Right renal cortex interstitium (tissue), 3 donors: ENCODE results near the gene CEP128. TPM values are rescaled to one million over a fixed set of nuclear protein-coding genes. Genes with fewer than 3 reads are reported as not detected.

Experiments used
- DNase-seq, 3 donors: peaks; one replicate each; pipeline ENCODE4 v3.0.0-alpha.2; 2013; ENCODE audit warnings: low read depth in 3 of 3, low spot score in 2 of 3
- polyA plus RNA-seq, 3 donors: library from polyadenylated mRNA; unstranded; fragments of 120-200 nt; gene quantifications; one replicate each; pipeline ENCODE4 v1.2.1, GENCODE V29; 2013; ENCODE audit not compliant: insufficient read length in 3 of 3

The CEP128 gene
- polyA plus RNA-seq, 3 donors = 5.8 to 6.6 (median 6.3) TPM

DNA sequence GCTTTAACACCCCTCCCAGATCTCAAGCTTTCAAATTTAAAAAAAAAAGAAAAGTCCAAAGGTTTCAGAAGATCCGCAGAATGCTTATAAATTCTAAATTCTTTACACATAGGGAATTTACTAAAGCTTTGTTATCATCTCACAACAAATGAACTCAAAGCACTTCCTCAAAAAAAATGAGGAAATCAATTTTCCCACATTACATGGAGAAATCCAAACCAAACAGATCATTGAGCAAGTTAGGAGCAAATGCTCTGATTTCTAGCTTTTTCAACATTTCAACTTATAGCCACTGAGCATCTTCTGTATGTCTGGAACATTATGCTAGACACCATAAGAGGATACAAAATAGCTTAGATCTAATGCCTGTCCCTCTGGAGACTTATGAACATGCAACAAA lies 161.0 kb downstream of the CEP128 start:
- DNase-seq = no peak

DNA sequence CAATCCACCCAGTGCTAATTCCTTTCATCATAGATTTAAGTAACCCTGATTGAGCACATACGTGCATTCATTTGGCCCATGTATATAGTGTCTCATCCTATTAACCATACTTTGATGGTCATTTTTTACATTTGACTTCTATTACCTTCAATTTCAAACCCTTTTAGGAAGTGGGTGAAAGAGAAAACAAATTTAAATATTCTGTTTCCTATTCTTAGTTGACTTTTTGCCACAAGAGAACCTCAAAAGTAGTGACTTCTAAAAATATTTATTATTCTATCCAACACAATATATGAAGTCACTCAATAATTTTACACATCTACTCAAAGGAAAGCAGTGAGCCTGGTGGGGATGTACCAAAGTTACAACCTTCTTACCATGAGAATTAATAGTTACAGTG lies 164.9 kb downstream of the CEP128 start:
- no peak for DNase-seq

DNA sequence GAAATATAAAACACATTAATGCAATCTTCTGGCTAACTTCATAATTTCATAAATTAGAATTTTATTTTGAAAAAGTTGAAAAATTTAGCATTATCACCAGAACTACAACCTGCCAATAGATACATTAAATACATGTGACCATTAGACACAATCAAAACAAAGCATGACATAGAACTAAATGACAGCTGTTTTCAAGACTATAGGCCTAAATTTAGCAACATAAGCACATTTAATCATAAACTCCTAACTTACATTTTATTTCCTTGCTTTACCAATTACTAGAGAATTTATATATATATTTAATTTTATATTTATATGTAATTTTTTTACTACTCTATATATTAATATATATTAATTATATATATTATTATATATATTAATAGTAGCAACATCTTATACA lies 165.4 kb downstream of the CEP128 start:
- DNase-seq = no peak

GRCh38 chr14:80772504-80772903 lies 169.0 kb downstream of the CEP128 start:
- no peak for DNase-seq

- no peak for DNase-seq
Observed at GRCh38 chr14:80771201-80771600, 170.3 kb downstream of the CEP128 start.

DNA sequence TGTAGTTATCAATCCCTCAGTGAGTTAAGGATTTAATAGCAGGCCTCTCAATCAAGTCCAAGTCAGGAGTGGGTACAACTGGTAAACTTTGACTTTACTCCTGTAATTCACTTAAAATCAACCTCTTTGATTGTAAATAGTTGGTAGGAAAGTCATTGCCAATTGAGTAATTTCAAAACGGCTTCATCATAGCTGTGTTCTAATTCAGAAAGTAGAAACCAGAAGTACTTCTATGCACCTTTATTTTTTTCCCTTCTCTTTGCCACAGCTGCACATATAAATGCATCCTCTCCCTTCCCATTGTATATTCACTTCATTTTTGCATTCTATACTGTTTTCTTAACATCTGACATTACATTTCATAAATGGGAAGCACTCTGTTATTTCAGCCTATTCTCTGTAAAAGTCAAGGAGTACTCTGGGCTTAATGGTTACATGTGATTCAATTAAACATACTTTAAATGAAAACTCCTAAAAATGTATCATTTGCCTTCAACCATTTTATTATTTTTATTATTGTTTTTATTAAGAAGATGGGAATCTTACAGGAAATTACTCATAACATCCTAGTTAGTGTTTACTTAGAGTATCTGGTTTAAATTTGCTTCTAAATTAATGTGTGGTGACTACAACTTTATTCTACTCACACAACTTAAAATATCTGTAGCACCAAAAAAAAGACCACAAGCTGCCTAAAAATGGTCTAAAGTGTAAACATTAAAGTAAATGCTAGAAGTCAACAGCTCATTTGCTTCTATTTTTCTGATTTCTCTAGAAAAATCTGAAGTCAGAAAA lies 171.2 kb downstream of the CEP128 start:
- no peak for DNase-seq

GRCh38 chr14:80768646-80769045 lies 172.9 kb downstream of the CEP128 start:
- no peak for DNase-seq

GRCh38 chr14:80764921-80765507 lies 176.5 kb downstream of the CEP128 start:
- DNase-seq = no peak

DNA sequence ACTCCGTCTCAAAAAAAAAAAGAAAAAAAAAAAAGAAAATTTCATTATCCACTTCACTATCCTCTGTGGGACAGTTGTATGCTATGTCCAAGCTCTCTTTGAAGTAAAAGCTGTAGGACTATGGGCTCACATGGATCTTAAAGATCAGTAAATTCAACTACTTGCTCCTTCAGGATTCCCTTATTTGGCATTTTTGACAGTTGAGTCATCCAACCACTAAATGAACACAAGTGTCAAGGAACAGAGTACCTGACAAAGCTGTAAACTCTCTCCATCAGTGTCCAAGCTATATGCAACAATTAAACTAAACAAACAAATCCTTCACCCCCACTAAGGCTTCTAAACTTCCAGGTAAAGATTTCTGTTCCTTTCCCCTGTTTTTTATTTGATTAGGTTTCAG lies 177.0 kb downstream of the CEP128 start:
- no peak for DNase-seq

GRCh38 chr14:80762641-80763228 lies 178.8 kb downstream of the CEP128 start:
- DNase-seq = no peak

GRCh38 chr14:80754696-80755095 lies 186.8 kb downstream of the CEP128 start:
- no peak for DNase-seq

DNA sequence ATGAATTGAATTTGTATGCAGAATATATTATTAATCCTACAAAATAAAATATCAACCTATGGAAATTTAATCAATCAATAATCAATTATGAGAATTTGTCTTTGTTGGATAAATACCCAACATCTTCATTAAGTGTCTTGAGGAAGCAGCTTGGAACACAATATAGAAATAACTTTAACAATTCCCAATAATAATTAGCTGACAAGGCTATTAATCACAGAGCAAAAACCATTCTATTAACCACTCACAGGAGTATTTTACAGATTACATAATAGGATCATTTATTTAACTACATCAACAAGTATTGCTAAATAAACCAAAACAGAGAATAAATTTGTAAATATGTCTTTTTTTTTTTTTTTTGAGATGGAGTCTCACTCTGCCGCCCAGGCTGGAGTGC lies 190.3 kb downstream of the CEP128 start:
- no peak for DNase-seq

DNA sequence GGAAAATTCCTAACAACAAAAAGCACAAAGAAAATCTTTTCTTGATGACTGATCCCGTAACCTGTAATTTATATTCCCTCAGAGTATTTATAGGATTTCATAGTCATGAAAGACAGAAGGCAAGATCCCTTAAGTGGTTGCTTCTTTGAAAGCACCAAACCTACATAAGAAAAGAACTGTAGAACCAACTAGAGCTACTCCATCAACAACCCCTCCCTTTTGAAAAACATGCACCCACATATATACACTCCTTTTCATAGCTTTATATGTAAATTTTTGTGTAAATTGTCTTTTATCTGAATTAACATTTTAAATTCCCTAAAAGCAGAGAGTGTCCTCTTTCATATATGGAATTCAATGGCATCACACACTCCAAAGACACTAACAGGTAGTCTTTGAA lies 215.3 kb downstream of the CEP128 start:
- DNase-seq = no peak

- no peak for DNase-seq
Observed at GRCh38 chr14:80718940-80719339, 222.6 kb downstream of the CEP128 start.

DNA sequence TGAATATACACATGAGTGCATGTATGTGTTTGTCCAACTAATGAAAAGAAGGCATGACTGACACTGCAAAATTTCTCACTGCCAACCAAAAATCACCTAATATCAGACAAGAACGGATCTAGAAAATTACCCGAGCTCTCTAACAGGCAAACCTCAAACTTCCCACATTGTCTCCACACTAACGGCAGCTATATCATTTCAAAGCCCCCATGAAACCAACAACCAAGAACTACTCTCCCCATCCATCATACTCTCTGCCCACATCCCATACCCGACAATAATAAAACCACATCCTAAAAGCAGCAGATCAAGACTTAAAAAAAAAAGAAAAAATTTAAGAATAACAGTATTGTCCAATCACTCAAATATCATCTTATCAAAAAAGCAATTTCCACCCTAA lies 227.1 kb downstream of the CEP128 start:
- no peak for DNase-seq

DNA sequence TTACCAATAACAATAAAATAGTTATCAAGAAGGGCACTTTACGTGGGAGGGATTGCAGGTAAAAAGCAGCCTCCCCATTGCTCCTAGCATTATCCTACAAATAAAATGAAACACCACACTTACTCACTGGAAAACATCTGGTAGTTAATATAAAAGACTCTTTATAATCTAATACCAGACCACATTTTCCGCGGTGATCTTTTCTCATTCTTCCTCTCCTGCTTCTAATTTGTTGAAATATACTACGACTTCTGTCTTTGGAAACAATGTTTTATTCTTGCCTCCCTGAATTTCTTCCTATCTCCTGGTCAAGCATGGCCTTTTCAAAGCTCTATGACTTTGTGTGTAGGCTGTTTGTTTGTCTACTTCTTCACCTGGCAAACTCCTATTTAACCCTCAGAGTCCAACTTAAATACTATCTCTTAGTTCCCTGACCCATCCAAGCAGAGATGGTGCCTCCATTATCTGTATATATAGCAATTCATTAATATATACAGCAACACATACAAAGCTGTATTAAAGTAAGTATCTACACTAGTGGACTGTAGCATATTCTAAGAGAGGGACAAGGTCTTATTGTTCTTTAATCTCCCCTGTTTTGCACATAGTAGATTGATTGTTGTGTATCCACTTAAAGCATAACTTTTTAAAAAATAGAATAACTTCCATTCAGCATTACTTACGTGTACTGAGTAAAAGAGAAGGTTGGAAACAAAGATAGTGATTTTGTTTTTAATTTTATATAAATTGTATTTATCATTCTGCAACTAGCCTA lies 228.3 kb downstream of the CEP128 start:
- no peak for DNase-seq

- DNase-seq = no peak
Observed at GRCh38 chr14:80705241-80705980, 236.1 kb downstream of the CEP128 start.

DNA sequence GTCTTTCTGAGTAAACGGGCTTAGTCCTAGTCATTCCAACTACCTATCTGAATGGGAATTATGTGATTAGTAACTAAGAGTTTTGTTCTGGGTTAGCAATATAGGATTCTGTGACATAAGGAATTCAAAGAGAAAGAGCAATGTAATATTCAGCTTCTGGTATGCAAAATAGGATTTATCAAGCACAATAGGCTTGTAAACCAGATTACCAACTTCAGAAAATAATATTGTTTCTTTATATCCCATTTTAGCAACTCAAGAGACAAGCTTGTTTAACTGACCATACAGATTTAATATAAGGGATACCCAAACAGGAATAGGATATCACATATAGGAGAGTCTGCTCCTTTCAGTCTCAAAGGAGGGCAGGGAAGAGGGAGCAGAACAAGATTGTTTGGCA lies 240.9 kb downstream of the CEP128 start:
- no peak for DNase-seq

- DNase-seq = no peak
Observed at GRCh38 chr14:80699861-80700260, 241.7 kb downstream of the CEP128 start.

GRCh38 chr14:80698974-80699373 lies 242.6 kb downstream of the CEP128 start:
- no peak for DNase-seq

- no peak for DNase-seq
Observed at GRCh38 chr14:80695869-80696268, 245.7 kb downstream of the CEP128 start.
